Sigmoid colon (tissue), 7 donors: ENCODE measurements around the gene IGF2BP3. TPM values are rescaled to one million over a fixed set of nuclear protein-coding genes. Genes with fewer than 3 reads are reported as not detected.

Experiments
- DNase-seq: peaks from one replicate; pipeline ENCODE4 v3.0.0-alpha.2; 2019
- H3K27ac ChIP-seq, 4 donors: fragments of 200-600 bp; sonication (generic); one replicate each; pipeline ENCODE4 v1.5.1; 2016 to 2019; ENCODE audit warnings: mild to moderate bottlenecking in 1 of 4
- H3K27me3 ChIP-seq, 3 donors: fragments of 200-600 bp; sonication (generic); one replicate each; pipeline ENCODE4 v1.5.1; 2019; ENCODE audit warnings: mild to moderate bottlenecking in 1 of 3
- H3K36me3 ChIP-seq, 4 donors: fragments of 200-600 bp; sonication (generic); one replicate each; pipeline ENCODE4 v1.5.1; 2016 to 2019
- H3K4me1 ChIP-seq, 4 donors: fragments of 200-600 bp; sonication (generic); one replicate each; pipeline ENCODE4 v1.5.1; 2017 to 2019
- H3K4me3 ChIP-seq, 4 donors: fragments of 200-600 bp; sonication (generic); one replicate each; pipeline ENCODE4 v1.5.1; 2017 to 2019; ENCODE audit warnings: mild to moderate bottlenecking in 2 of 4, moderate library complexity in 1 of 4
- H3K9me3 ChIP-seq, 4 donors: fragments of 200-600 bp in 3 of 4; sonication (generic) in 3 of 4; one replicate each; pipeline versions ENCODE4 v1.5.1 to v1.6.1; 2013 to 2019
- EP300 ChIP-seq, 4 donors: sonication (generic); formaldehyde crosslinking; IDR thresholded peaks; one replicate each; pipeline ENCODE4 v1.6.1; 2017; ENCODE audit warnings: antibody characterized with exemption in 4 of 4
- POLR2A ChIP-seq, 2 donors: fragments of 450-650 bp; IDR thresholded peaks; one replicate each; pipeline ENCODE4 v1.6.1; 2016; ENCODE audit warnings: antibody characterized with exemption in 2 of 2, mild to moderate bottlenecking in 2 of 2, moderate library complexity in 2 of 2
- POLR2AphosphoS5 ChIP-seq, 4 donors: sonication (generic); formaldehyde crosslinking; IDR thresholded peaks; one replicate each; pipeline ENCODE4 v1.6.1; 2017; ENCODE audit warnings: antibody characterized with exemption in 4 of 4
- WGBS, 2 donors: extraction: QIAGEN DNeasy Blood & Tissue Kit; methylation state at CpG; one replicate each; pipeline ENCODE4 v1.1.7; 2013; 5-methylcytosine and 5-hydroxymethylcytosine counted together
- intact Hi-C: fragments of 100-400 bp; cut with DNase I; formaldehyde crosslinking; loops from one replicate; pipeline ENCODE4 v1.15.1; 2023
- polyA plus RNA-seq, 3 donors: library from polyadenylated mRNA; stranded (reverse); fragments of 200-250 nt; gene quantifications; one replicate each; pipeline ENCODE4 v1.2.3, GENCODE V29; 2013
- total RNA-seq, 4 donors: library from RNA; depleted of rRNA; stranded (reverse); fragments of >200 nt; gene quantifications; one replicate each; pipeline ENCODE4 v1.1.0, GENCODE V29; 2016
- TF ChIP-seq, protein P1 (sequence below), 4 experiments: fragments of 450-650 bp in 3 of 4; fragments of 200-600 bp in 1 of 4; IDR thresholded peaks; one replicate each; pipeline ENCODE4 v1.5.1; 2016 to 2019; ENCODE audit warnings: antibody characterized with exemption in 4 of 4, mild to moderate bottlenecking in 3 of 4, moderate library complexity in 2 of 4
- donor health status: healthy with polysubstance abuse.
- donor health status: Bipolar disorder and iron deficiency.
- donor health status: healthy.

IGF2BP3 gene
- total and polyA plus RNA-seq, 7 donors = under 0.01 to 1.9 (median 1.2) TPM; not detected in 2

DNA sequence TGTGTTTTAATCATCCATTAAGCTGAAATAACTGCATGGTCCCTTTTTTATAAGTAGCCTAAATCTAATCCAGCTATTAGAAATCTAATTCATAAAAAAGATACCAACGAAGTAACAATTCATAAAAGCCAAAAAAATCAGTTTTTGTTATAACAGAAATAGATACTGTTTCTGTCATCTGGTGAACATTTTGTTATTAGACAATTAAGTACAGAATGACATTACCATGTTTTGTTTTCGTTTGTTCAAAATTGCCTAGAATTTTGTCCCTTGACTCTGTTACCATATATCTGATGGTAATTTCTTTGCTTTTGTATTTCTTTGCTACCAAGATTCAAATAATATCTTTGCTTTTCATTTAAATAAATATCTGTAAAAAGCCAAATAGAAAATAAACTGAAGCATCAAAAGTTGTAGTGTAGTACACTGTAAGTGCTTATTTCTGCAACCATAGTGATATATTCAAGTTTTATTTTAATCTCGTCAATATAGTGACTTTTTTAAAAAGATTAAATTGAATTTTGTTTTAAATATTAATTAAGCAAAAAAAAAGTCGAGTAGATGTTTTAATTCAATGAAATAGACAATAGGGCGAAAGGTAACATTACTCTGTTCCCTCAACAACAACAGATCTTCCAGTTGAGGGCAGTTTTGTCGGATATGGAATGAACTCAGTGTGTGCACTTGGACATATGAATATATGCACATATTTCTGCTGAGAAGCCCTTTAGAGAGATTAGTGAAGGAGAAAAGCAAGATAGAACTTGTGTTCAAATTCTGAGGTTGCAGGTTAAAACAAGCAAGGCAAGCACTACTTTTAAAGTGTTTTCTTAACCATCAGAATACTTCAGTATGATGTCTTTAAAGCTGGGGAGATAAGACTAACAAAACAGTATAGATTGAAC is 7.9 kb upstream of the IGF2BP3 start:
- TF ChIP-seq, protein P1, sequence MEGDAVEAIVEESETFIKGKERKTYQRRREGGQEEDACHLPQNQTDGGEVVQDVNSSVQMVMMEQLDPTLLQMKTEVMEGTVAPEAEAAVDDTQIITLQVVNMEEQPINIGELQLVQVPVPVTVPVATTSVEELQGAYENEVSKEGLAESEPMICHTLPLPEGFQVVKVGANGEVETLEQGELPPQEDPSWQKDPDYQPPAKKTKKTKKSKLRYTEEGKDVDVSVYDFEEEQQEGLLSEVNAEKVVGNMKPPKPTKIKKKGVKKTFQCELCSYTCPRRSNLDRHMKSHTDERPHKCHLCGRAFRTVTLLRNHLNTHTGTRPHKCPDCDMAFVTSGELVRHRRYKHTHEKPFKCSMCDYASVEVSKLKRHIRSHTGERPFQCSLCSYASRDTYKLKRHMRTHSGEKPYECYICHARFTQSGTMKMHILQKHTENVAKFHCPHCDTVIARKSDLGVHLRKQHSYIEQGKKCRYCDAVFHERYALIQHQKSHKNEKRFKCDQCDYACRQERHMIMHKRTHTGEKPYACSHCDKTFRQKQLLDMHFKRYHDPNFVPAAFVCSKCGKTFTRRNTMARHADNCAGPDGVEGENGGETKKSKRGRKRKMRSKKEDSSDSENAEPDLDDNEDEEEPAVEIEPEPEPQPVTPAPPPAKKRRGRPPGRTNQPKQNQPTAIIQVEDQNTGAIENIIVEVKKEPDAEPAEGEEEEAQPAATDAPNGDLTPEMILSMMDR (IDR thresholded peaks at IDR 0.05) = no peak
- peak; percentile 14 to 78 (median 58) for TF ChIP-seq POLR2AphosphoS5 (IDR thresholded peaks at IDR 0.05)
- Histone ChIP-seq H3K36me3 (no peaks in the 10 kb centered on the region), H3K4me1 (peaks cover 0 to 15% (median 14%) of the 10 kb centered on the region in 4 donors), H3K27ac (no peak overlapping the region), H3K4me3 (no peak overlapping the region), H3K27me3 (peaks cover 38 to 72% (median 69%) of the 10 kb centered on the region in 3 donors), H3K9me3 (no peaks in the 10 kb centered on the region)
- 59 to 87% methylated on average over 6 of the region's 6 CpGs for WGBS, 2 donors
- no peak for DNase-seq
- intact Hi-C loops = loop anchor here (10.0 kb wide), 3 partner anchors 57 to 1097 kb away; partner anchors contain the start of genes PALS2 and TRA2A

DNA sequence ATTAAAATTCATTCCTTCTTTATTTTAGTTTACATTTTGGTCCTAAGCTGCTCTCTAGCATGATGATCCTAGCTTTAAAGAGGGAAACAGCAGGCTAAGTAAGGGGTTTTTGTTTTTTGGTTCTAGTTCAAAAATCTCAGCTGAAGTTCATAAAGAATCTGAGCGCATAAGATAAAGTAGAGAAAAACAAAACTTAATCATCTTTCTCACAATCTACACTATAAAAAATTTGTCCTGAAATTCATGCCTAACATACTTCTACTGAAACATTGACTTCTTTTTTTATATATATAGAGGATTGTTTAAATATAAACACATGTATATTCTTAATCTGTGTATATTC is 6.8 kb upstream of the IGF2BP3 start:
- Histone ChIP-seq H3K36me3 (no peaks in the 10 kb centered on the region), H3K27ac (no peak overlapping the region), H3K9me3 (no peaks in the 10 kb centered on the region), H3K4me3 (no peak overlapping the region), H3K4me1 (peaks cover 0 to 15% (median 14%) of the 10 kb centered on the region in 4 donors), H3K27me3 (peaks cover 46 to 83% (median 80%) of the 10 kb centered on the region in 3 donors)
- no peak for DNase-seq
- intact Hi-C loops = loop anchor here (10.0 kb wide), 3 partner anchors 58 to 1098 kb away; partner anchors contain the start of genes PALS2 and TRA2A
- 81 to 82% methylated on average over 1 of the region's 1 CpG for WGBS, 2 donors
- TF ChIP-seq EP300 (IDR thresholded peaks at IDR 0.05) (no peak), POLR2A (IDR thresholded peaks at IDR 0.05) (no peak), POLR2AphosphoS5 (IDR thresholded peaks at IDR 0.05) (no peak)
- TF ChIP-seq, protein P1 (IDR thresholded peaks at IDR 0.05) = no peak

DNA sequence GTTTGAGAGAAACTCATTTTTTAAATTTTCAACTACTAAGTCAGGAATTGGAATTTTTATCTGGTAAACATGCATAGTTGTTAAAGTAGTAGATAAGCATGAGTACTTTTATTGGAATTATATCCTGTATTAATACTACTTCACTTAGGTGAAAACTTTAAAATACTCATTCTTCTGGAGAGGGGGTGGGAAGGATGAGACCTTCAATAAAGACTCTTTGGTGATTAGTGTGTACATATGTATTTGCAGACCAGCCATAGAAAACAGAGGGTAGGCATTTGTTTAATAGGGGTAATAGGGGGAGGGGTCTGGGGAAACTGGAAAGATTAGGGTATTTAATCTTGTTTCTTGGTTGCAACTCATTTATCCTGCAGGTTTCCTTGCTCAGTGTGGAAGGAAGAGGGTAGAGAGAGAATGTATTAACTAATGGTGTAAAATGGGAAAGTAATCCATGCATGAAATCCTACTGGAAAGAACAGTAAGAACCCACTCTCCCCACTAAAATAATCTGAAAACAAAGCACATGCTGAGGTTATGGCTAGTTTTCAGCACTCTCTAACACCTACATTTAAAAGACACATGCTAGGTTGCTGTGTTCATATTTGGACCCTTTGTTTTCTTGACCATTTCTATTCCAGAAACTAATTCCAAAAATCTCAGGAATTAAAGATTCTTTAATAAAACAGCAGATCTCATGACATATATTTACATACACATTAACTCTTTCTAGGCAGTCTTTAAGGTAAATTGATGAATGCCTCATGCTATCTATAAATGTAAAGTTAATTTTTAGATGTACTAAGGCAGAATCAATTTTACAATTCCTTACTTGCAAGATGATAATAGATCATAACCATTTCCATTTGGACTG is 6.2 kb upstream of the IGF2BP3 start:
- no peaks in the 10 kb centered on the region for H3K36me3 ChIP-seq
- intact Hi-C loops = loop anchor here (10.0 kb wide), 3 partner anchors 58 to 1098 kb away; partner anchors contain the start of genes PALS2 and TRA2A
- no peak overlapping the region for H3K27ac ChIP-seq
- TF ChIP-seq EP300 (IDR thresholded peaks at IDR 0.05) (no peak), POLR2AphosphoS5 (IDR thresholded peaks at IDR 0.05) (peak in 2 of 4 donors; percentile 9 to 15)
- no peak overlapping the region for H3K4me3 ChIP-seq
- peaks cover 0 to 17% (median 14%) of the 10 kb centered on the region in 4 donors for H3K4me1 ChIP-seq
- H3K27me3 ChIP-seq = peaks cover 52 to 89% (median 86%) of the 10 kb centered on the region in 3 donors
- no peak for DNase-seq
- H3K9me3 ChIP-seq = no peaks in the 10 kb centered on the region

DNA sequence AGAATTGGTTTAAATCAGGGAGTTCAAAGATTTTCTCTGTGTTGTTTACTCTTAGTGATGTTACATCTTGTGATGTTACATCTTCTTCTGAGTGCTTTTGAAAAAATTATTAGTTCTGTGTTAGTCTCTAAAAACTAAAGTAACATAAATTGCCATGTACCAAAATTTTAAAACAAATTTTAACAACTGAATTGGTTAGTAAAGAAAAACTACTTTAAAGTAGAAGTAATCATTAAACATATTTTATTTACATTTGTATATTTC is 5.2 kb upstream of the IGF2BP3 start:
- Histone ChIP-seq H3K27me3 (peaks cover 63 to 99% (median 96%) of the 10 kb centered on the region in 3 donors), H3K4me1 (peaks cover 0 to 27% (median 24%) of the 10 kb centered on the region in 4 donors), H3K27ac (no peak overlapping the region), H3K9me3 (no peaks in the 10 kb centered on the region), H3K36me3 (no peaks in the 10 kb centered on the region), H3K4me3 (no peak overlapping the region)
- TF ChIP-seq POLR2AphosphoS5 (IDR thresholded peaks at IDR 0.05) = peak; percentile 40 to 63 (median 55)
- TF ChIP-seq, protein P1 (IDR thresholded peaks at IDR 0.05) = no peak
- no peak for DNase-seq
- intact Hi-C loops = loop anchor here (10.0 kb wide), 3 partner anchors 59 to 1099 kb away; partner anchors contain the start of genes PALS2 and TRA2A
